HEK293 (cell line): ENCODE data around the gene TACR2.

Source experiments
- CTCF ChIA-PET: fragments of 350-600 bp; formaldehyde crosslinking; extraction: SDS; loops from one replicate; lab custom pipeline; 2021; ENCODE audit warnings: antibody characterized with exemption; lab: Yijun Ruan, JAX
- POLR2A ChIA-PET: fragments of 300-600 bp; formaldehyde crosslinking; extraction: SDS; loops from one replicate; lab custom pipeline; 2020; ENCODE audit warnings: antibody characterized with exemption, inconsistent platforms; lab: Yijun Ruan, JAX
- H3K27ac ChIP-seq: fragments of 200-500 bp; sonication (Bioruptor generic); 2 replicates; pipeline ENCODE4 v1.5.1; 2014; ENCODE audit warnings: low read depth, low read length, control low read depth, inconsistent platforms; ENCODE audit errors: extremely low read depth
- H3K36me3 ChIP-seq, 2 experiments: fragments of 200-500 bp in 1 of 2; sonication (Bioruptor generic) in 1 of 2; 1 replicate in 1 of 2; 2 replicates in 1 of 2; pipeline ENCODE4 v1.5.1; 2014 to 2017; ENCODE audit warnings: inconsistent platforms in 2 of 2, low read length in 2 of 2; ENCODE audit not compliant: control insufficient read depth in 2 of 2, insufficient read depth in 1 of 2
- H3K4me1 ChIP-seq: fragments of 200-500 bp; sonication (Bioruptor generic); 2 replicates; pipeline ENCODE4 v1.5.1; 2014; ENCODE audit warnings: mild to moderate bottlenecking, low read length, inconsistent platforms; ENCODE audit not compliant: control insufficient read depth, insufficient read depth
- H3K4me3 ChIP-seq: 2 replicates; pipeline ENCODE4 v1.5.1; 2011; ENCODE audit warnings: low read depth, mild to moderate bottlenecking, control low read depth, low read length, moderate library complexity
- H3K9me3 ChIP-seq: fragments of 200-500 bp; sonication (Bioruptor generic); 2 replicates; pipeline ENCODE4 v1.5.1; 2014; ENCODE audit warnings: low read depth, low read length, inconsistent platforms; ENCODE audit not compliant: control insufficient read depth, insufficient read depth
- BCL11B ChIP-seq: fragments of 450-650 bp; formaldehyde crosslinking; IDR thresholded peaks from 2 replicates; pipeline ENCODE4 v1.5.1; 2016; ENCODE audit warnings: low read depth, missing biosample characterization, missing genetic modification characterization
- KLF7 ChIP-seq: fragments of 450-650 bp; formaldehyde crosslinking; IDR thresholded peaks from 2 replicates; pipeline ENCODE4 v1.5.1; 2016; ENCODE audit warnings: missing biosample characterization, missing genetic modification characterization, borderline replicate concordance
- OSR2 ChIP-seq: fragments of 450-650 bp; formaldehyde crosslinking; IDR thresholded peaks from 2 replicates; pipeline ENCODE4 v1.5.1; 2016; ENCODE audit warnings: missing biosample characterization, missing genetic modification characterization
- SCRT1 ChIP-seq: fragments of 450-650 bp; formaldehyde crosslinking; IDR thresholded peaks from 2 replicates; pipeline ENCODE4 v1.5.1; 2016; ENCODE audit warnings: missing biosample characterization, missing genetic modification characterization, borderline replicate concordance
- WT1 ChIP-seq: fragments of 450-650 bp; formaldehyde crosslinking; IDR thresholded peaks from 2 replicates; pipeline ENCODE4 v1.5.1; 2016; ENCODE audit warnings: missing biosample characterization, missing genetic modification characterization
- ZNF155 ChIP-seq: fragments of 450-650 bp; formaldehyde crosslinking; IDR thresholded peaks from 2 replicates; pipeline ENCODE4 v1.5.1; 2016; ENCODE audit warnings: missing biosample characterization, missing genetic modification characterization
- ZNF16 ChIP-seq: fragments of 450-650 bp; formaldehyde crosslinking; IDR thresholded peaks from 2 replicates; pipeline ENCODE4 v1.5.1; 2016; ENCODE audit warnings: low read depth, missing biosample characterization, missing genetic modification characterization
- ZNF174 ChIP-seq: fragments of 450-650 bp; formaldehyde crosslinking; IDR thresholded peaks from 2 replicates; pipeline ENCODE4 v1.5.0; 2017; ENCODE audit warnings: missing biosample characterization, mild to moderate bottlenecking, missing genetic modification characterization
- ZNF18 ChIP-seq: fragments of 450-650 bp; formaldehyde crosslinking; IDR thresholded peaks from 2 replicates; pipeline ENCODE4 v1.5.1; 2016; ENCODE audit warnings: missing biosample characterization, missing genetic modification characterization
- ZNF274 ChIP-seq, 2 experiments: fragments of 200-500 bp in 1 of 2; fragments of 450-650 bp in 1 of 2; sonication (Bioruptor generic) in 1 of 2; formaldehyde crosslinking in 1 of 2; IDR thresholded peaks; 2 replicates each; pipeline versions ENCODE4 v1.5.1 to v1.6.1; 2014 to 2016; ENCODE audit warnings: borderline replicate concordance in 1 of 2, inconsistent platforms in 1 of 2, low read length in 1 of 2, missing biosample characterization in 1 of 2, missing genetic modification characterization in 1 of 2
- ZNF394 ChIP-seq: fragments of 450-650 bp; formaldehyde crosslinking; IDR thresholded peaks from 2 replicates; pipeline ENCODE4 v1.5.1; 2016; ENCODE audit warnings: missing biosample characterization, missing genetic modification characterization, mild to moderate bottlenecking, moderate library complexity, borderline replicate concordance
- ZNF558 ChIP-seq: fragments of 450-650 bp; formaldehyde crosslinking; IDR thresholded peaks from 2 replicates; pipeline ENCODE4 v1.5.1; 2016; ENCODE audit warnings: missing biosample characterization, missing genetic modification characterization
- ZNF560 ChIP-seq: fragments of 450-650 bp; formaldehyde crosslinking; IDR thresholded peaks from 2 replicates; pipeline ENCODE4 v1.5.1; 2017; ENCODE audit warnings: missing biosample characterization, missing genetic modification characterization, borderline replicate concordance
- ZNF610 ChIP-seq: fragments of 450-650 bp; formaldehyde crosslinking; IDR thresholded peaks from 2 replicates; pipeline ENCODE4 v1.5.1; 2016; ENCODE audit warnings: missing biosample characterization, missing genetic modification characterization, borderline replicate concordance
- ZNF624 ChIP-seq: fragments of 450-650 bp; formaldehyde crosslinking; IDR thresholded peaks from 2 replicates; pipeline ENCODE4 v1.5.1; 2017; ENCODE audit warnings: missing biosample characterization, missing genetic modification characterization
- ZNF629 ChIP-seq: fragments of 450-650 bp; formaldehyde crosslinking; IDR thresholded peaks from 2 replicates; pipeline ENCODE4 v1.5.1; 2017; ENCODE audit warnings: missing biosample characterization, missing genetic modification characterization
- ZNF843 ChIP-seq: fragments of 450-650 bp; formaldehyde crosslinking; IDR thresholded peaks from 2 replicates; pipeline ENCODE4 v1.5.1; 2016; ENCODE audit warnings: missing biosample characterization, missing genetic modification characterization
- TF ChIP-seq, protein P1 (sequence below): fragments of 450-650 bp; formaldehyde crosslinking; IDR thresholded peaks from 2 replicates; pipeline ENCODE4 v1.5.1; 2017; ENCODE audit warnings: missing biosample characterization, missing genetic modification characterization
- TF ChIP-seq, protein P2 (sequence below): fragments of 450-650 bp; formaldehyde crosslinking; IDR thresholded peaks from 2 replicates; pipeline ENCODE4 v1.5.1; 2016; ENCODE audit warnings: missing biosample characterization, missing genetic modification characterization

The TACR2 gene

GRCh38 chr10:69374931-69375306 is 41.8 kb downstream of the TACR2 start (continued):
- no peak for TF ChIP-seq ZNF560 (tag by site-specific recombination)
- TF ChIP-seq, protein P1, sequence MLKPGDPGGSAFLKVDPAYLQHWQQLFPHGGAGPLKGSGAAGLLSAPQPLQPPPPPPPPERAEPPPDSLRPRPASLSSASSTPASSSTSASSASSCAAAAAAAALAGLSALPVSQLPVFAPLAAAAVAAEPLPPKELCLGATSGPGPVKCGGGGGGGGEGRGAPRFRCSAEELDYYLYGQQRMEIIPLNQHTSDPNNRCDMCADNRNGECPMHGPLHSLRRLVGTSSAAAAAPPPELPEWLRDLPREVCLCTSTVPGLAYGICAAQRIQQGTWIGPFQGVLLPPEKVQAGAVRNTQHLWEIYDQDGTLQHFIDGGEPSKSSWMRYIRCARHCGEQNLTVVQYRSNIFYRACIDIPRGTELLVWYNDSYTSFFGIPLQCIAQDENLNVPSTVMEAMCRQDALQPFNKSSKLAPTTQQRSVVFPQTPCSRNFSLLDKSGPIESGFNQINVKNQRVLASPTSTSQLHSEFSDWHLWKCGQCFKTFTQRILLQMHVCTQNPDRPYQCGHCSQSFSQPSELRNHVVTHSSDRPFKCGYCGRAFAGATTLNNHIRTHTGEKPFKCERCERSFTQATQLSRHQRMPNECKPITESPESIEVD (tag by site-specific recombination) = no peak
- TF ChIP-seq WT1 (tag by site-specific recombination) = no peak
- TF ChIP-seq OSR2 (tag by site-specific recombination) = no peak
- TF ChIP-seq ZNF629 (tag by site-specific recombination) = no peak
- TF ChIP-seq ZNF394 = no peak
- no peak for TF ChIP-seq ZNF610 (tag by site-specific recombination)
- no peak for TF ChIP-seq ZNF155
- no peak for TF ChIP-seq ZNF16 (tag by site-specific recombination)

- peaks cover 10 to 86% of the 10 kb centered on the region in 2 experiments for H3K36me3 ChIP-seq
- CTCF ChIA-PET = interaction anchor here (0.7 to 0.8 kb wide), 2 partner anchors 90 to 788 kb away, joined by 3 read pairs; no protein-coding TSS in a partner anchor
These were observed 42.5 kb downstream of the TACR2 start for GRCh38 chr10:69374242-69374641.

More at GRCh38 chr10:69374242-69374641, 42.5 kb downstream of the TACR2 start:
- H3K9me3 ChIP-seq = no peaks in the 10 kb centered on the region
- H3K4me3 ChIP-seq = no peak overlapping the region
- no peak overlapping the region for H3K27ac ChIP-seq
- TF ChIP-seq SCRT1 (tag by site-specific recombination) = no peak
- no peak for TF ChIP-seq ZNF558
- no peak for TF ChIP-seq ZNF174 (tag by site-specific recombination)
- no peak for TF ChIP-seq ZNF274 (IDR thresholded peaks at IDR 0.05; ENCODE audit: low read length)
- no peak for TF ChIP-seq ZNF274 (tag by site-specific recombination; IDR thresholded peaks at IDR 0.05; ENCODE audit: borderline replicate concordance)
- TF ChIP-seq, protein P2, sequence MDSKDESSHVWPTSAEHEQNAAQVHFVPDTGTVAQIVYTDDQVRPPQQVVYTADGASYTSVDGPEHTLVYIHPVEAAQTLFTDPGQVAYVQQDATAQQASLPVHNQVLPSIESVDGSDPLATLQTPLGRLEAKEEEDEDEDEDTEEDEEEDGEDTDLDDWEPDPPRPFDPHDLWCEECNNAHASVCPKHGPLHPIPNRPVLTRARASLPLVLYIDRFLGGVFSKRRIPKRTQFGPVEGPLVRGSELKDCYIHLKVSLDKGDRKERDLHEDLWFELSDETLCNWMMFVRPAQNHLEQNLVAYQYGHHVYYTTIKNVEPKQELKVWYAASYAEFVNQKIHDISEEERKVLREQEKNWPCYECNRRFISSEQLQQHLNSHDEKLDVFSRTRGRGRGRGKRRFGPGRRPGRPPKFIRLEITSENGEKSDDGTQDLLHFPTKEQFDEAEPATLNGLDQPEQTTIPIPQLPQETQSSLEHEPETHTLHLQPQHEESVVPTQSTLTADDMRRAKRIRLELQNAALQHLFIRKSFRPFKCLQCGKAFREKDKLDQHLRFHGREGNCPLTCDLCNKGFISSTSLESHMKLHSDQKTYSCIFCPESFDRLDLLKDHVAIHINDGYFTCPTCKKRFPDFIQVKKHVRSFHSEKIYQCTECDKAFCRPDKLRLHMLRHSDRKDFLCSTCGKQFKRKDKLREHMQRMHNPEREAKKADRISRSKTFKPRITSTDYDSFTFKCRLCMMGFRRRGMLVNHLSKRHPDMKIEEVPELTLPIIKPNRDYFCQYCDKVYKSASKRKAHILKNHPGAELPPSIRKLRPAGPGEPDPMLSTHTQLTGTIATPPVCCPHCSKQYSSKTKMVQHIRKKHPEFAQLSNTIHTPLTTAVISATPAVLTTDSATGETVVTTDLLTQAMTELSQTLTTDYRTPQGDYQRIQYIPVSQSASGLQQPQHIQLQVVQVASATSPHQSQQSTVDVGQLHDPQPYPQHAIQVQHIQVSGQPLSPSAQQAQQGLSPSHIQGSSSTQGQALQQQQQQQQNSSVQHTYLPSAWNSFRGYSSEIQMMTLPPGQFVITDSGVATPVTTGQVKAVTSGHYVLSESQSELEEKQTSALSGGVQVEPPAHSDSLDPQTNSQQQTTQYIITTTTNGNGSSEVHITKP = no peak
- no peak for TF ChIP-seq ZNF843
- no peak for TF ChIP-seq KLF7 (tag by site-specific recombination)
- TF ChIP-seq BCL11B = no peak
- TF ChIP-seq ZNF18 = no peak
- no peak for TF ChIP-seq ZNF624 (tag by site-specific recombination)
- no peak for TF ChIP-seq OSR2 (tag by site-specific recombination)
- no peaks in the 10 kb centered on the region for H3K4me1 ChIP-seq
- POLR2A ChIA-PET = no interaction called here
